KBM-7 (cell line): ENCODE data around the gene MICU2.
A peak's percentile ranks its signal among the peaks of the same experiment; 100 is the strongest.

Experiments
- DNase-seq: peaks from one replicate; pipeline ENCODE4 v3.0.0-alpha.2; 2015
- in situ Hi-C: fragments of 300-500 bp; cut with MboI; formaldehyde crosslinking; loops from 2 replicates; pipeline ENCODE4 v1.14.3; 2020; ENCODE audit warnings: low sequenced_read_pairs, low pct_unique_long_range_greater_than_20kb, mixed read lengths

The MICU2 gene

GRCh38 chr13:21522130-21522529 is 81.8 kb downstream of the MICU2 start:
- in situ Hi-C loops, result no loop called here
- no peak for DNase-seq

- in situ Hi-C loops, result no loop called here
- DNase-seq, result no peak
Measured at GRCh38 chr13:21518617-21519144, 85.3 kb downstream of the MICU2 start.

- in situ Hi-C loops, result no loop called here
- DNase-seq, result no peak
Measured at GRCh38 chr13:21517576-21517975, 86.4 kb downstream of the MICU2 start.

- no peak for DNase-seq
- in situ Hi-C loops, result no loop called here
Measured at GRCh38 chr13:21516805-21517204, 87.2 kb downstream of the MICU2 start.

- in situ Hi-C loops, result no loop called here
- DNase-seq, result no peak
Measured at GRCh38 chr13:21511849-21512248, 92.1 kb downstream of the MICU2 start.

- in situ Hi-C loops, result no loop called here
- no peak for DNase-seq
Measured at GRCh38 chr13:21504379-21504778, 99.6 kb downstream of the MICU2 start.

- no peak for DNase-seq
- in situ Hi-C loops, result no loop called here
Measured at GRCh38 chr13:21501686-21502085, 102.3 kb downstream of the MICU2 start.

- in situ Hi-C loops, result loop anchor here (25.0 kb wide), 1 partner anchor 199 kb away; no protein-coding TSS in a partner anchor
- DNase-seq, result no peak
Measured at GRCh38 chr13:21486322-21486721, 117.6 kb downstream of the MICU2 start.

GRCh38 chr13:21483748-21484147 is 120.2 kb downstream of the MICU2 start:
- in situ Hi-C loops, result loop anchor here (25.0 kb wide), 1 partner anchor 196 kb away; no protein-coding TSS in a partner anchor
- DNase-seq, result no peak

- DNase-seq, result no peak
- in situ Hi-C loops, result loop anchor here (25.0 kb wide), 1 partner anchor 194 kb away; no protein-coding TSS in a partner anchor
Measured at GRCh38 chr13:21481359-21481758, 122.6 kb downstream of the MICU2 start.

- in situ Hi-C loops, result loop anchor here (25.0 kb wide), 1 partner anchor 192 kb away; no protein-coding TSS in a partner anchor
- DNase-seq, result peak; percentile 86
Measured at GRCh38 chr13:21478881-21479808, 124.8 kb downstream of the MICU2 start.

- DNase-seq, result peak; percentile 91
- in situ Hi-C loops, result loop anchor here (25.0 kb wide), 1 partner anchor 190 kb away; no protein-coding TSS in a partner anchor
Measured at GRCh38 chr13:21476893-21477472, 127.0 kb downstream of the MICU2 start.

- in situ Hi-C loops, result loop anchor here (25.0 kb wide), 1 partner anchor 188 kb away; no protein-coding TSS in a partner anchor
- no peak for DNase-seq
Measured at GRCh38 chr13:21475115-21475514, 128.9 kb downstream of the MICU2 start.

- in situ Hi-C loops, result no loop called here
Measured at GRCh38 chr13:21470785-21471184, 133.2 kb downstream of the MICU2 start.

GRCh38 chr13:21466527-21466926 is 137.4 kb downstream of the MICU2 start:
- DNase-seq, result no peak
- in situ Hi-C loops, result no loop called here

More at GRCh38 chr13:21470785-21471184, 133.2 kb downstream of the MICU2 start:
- no peak for DNase-seq

GRCh38 chr13:21465710-21466160 is 138.2 kb downstream of the MICU2 start:
- in situ Hi-C loops, result no loop called here
- no peak for DNase-seq

GRCh38 chr13:21463424-21463823 is 140.5 kb downstream of the MICU2 start:
- in situ Hi-C loops, result no loop called here
- no peak for DNase-seq

- in situ Hi-C loops, result no loop called here
- no peak for DNase-seq
Measured at GRCh38 chr13:21461131-21461530, 142.8 kb downstream of the MICU2 start.

GRCh38 chr13:21458813-21459701 is 144.9 kb downstream of the MICU2 start, which contains the start of gene ZDHHC20:
Gene ZDHHC20, minus strand, starts transcription at chr13:21459303. Its CDS starts 132 bp downstream, at chr13:21459171.
- in situ Hi-C loops, result no loop called here

More at GRCh38 chr13:21458813-21459701, 144.9 kb downstream of the MICU2 start, which contains the start of gene ZDHHC20:
- DNase-seq, result peak; percentile 65
